Neural progenitor cell (in vitro differentiated cells): ENCODE measurements around the gene MAB21L4. TPM values are rescaled to one million over a fixed set of nuclear protein-coding genes. Genes with fewer than 3 reads are reported as not detected.

Experiments
- DNase-seq: peaks from one replicate; pipeline ENCODE4 v3.0.0-alpha.2; 2016; ENCODE audit warnings: low spot score
- H2AFZ ChIP-seq: fragments of 200-600 bp; sonication (generic); replicated peaks from 2 replicates; pipeline ENCODE4 v1.6.1; 2016; ENCODE audit warnings: antibody characterized with exemption
- H3F3A ChIP-seq: fragments of 200-600 bp; sonication (generic); 2 replicates; pipeline ENCODE4 v1.6.1; 2016; ENCODE audit warnings: antibody characterized with exemption, low read depth
- H3K27ac ChIP-seq: fragments of 200-600 bp; sonication (generic); 2 replicates; pipeline ENCODE4 v1.5.1; 2016; ENCODE audit warnings: mild to moderate bottlenecking
- H3K27me3 ChIP-seq: fragments of 200-600 bp; sonication (generic); 2 replicates; pipeline ENCODE4 v1.6.1; 2016; ENCODE audit warnings: mild to moderate bottlenecking, moderate library complexity
- H3K36me3 ChIP-seq: fragments of 200-600 bp; sonication (generic); 2 replicates; pipeline ENCODE4 v1.5.1; 2016
- H3K4me1 ChIP-seq: fragments of 200-600 bp; sonication (generic); 2 replicates; pipeline ENCODE4 v1.6.1; 2016; ENCODE audit warnings: mixed run types
- H3K4me2 ChIP-seq: fragments of 200-600 bp; sonication (generic); 2 replicates; pipeline ENCODE4 v1.6.1; 2016
- H3K4me3 ChIP-seq: fragments of 200-600 bp; sonication (generic); 2 replicates; pipeline ENCODE4 v1.5.1; 2016
- H3K79me2 ChIP-seq: fragments of 200-600 bp; sonication (generic); 2 replicates; pipeline ENCODE4 v1.6.1; 2016; ENCODE audit warnings: low read depth
- H3K9ac ChIP-seq: fragments of 200-600 bp; sonication (generic); 2 replicates; pipeline ENCODE4 v1.6.1; 2016
- H3K9me3 ChIP-seq: fragments of 200-600 bp; sonication (generic); 2 replicates; pipeline ENCODE4 v1.5.1; 2016; ENCODE audit warnings: low read depth
- H4K20me1 ChIP-seq: fragments of 200-600 bp; sonication (generic); 2 replicates; pipeline ENCODE4 v1.6.1; 2016; ENCODE audit warnings: low read depth
- H3K27ac Mint-ChIP-seq: 3 replicates; pipeline ENCODE4 v1.8.0; 2021; ENCODE audit warnings: mixed read lengths
- H3K27me3 Mint-ChIP-seq: 2 replicates; pipeline ENCODE4 v1.8.0; 2022; ENCODE audit warnings: low read depth, mild to moderate bottlenecking, inconsistent platforms, moderate library complexity, mixed read lengths; ENCODE audit not compliant: insufficient read depth
- H3K36me3 Mint-ChIP-seq: 3 replicates; pipeline ENCODE4 v1.8.0; 2021; ENCODE audit warnings: mixed read lengths
- H3K4me1 Mint-ChIP-seq: 3 replicates; pipeline ENCODE4 v1.8.0; 2021; ENCODE audit warnings: mixed read lengths
- H3K4me3 Mint-ChIP-seq: 3 replicates; pipeline ENCODE4 v1.8.0; 2021; ENCODE audit warnings: mild to moderate bottlenecking, moderate library complexity, mixed read lengths
- H3K9me3 Mint-ChIP-seq: 3 replicates; pipeline ENCODE4 v1.8.0; 2020; ENCODE audit warnings: mixed read lengths
- EZH2 ChIP-seq: fragments of 200-600 bp; sonication (generic); IDR thresholded peaks from 2 replicates; pipeline ENCODE4 v1.6.1; 2017; ENCODE audit warnings: antibody characterized with exemption, mild to moderate bottlenecking, moderate library complexity
- EZH2phosphoT487 ChIP-seq: fragments of 200-600 bp; sonication (generic); IDR thresholded peaks from 2 replicates; pipeline ENCODE4 v1.6.1; 2017; ENCODE audit warnings: antibody characterized with exemption
- total RNA-seq: library from RNA; depleted of rRNA; stranded (reverse); fragments of >200 nt; gene quantifications from 2 replicates; pipeline ENCODE4 v1.2.3, GENCODE V29; 2015; ENCODE audit warnings: low replicate concordance
- TF ChIP-seq, protein P1 (sequence below): fragments of 200-600 bp; sonication (generic); IDR thresholded peaks from 2 replicates; pipeline ENCODE4 v1.5.1; 2017; ENCODE audit warnings: antibody characterized with exemption, mild to moderate bottlenecking

Gene MAB21L4
- total RNA-seq, 1 donor from 2014 or later, result not detected

DNA sequence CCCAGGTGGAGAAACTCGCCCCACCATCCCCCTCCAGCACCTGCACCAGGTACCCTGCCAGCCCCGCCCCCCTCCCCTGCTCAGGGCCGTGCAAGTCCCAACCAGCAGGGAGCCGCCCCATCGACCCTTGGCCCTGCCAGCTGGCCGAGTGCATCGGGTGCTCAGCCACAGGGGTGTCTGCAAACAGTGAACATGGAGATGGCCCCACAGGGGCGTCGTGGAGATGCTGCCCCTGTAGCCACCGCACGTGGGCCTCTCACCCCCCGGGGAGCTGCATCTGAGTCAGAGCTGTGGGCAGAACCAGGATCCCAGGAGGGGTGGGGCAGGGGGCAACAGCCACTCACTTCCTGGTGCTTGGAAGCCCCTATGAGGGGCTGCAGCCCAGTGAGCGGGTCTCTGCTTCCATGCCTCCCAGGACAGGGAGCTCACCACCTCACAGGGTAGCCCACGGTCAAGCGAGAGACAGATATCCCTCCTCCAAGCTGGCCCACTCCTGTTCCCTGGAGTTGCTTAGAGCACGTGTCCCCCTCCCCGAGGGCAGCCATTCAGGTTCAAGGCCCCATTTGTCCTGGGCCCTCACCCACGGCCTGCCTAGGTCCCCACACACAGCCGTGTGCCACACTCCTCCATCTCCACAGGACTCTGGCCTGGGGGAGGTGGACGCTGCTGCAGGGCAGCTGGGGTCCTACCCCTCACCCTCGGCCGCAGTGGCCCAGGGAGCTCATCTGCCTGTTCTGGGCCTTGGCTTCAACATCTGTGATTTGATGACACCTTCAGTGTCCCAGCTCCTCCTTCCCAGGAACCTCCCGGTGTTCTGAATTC, 1.1 kb upstream of the MAB21L4 start:
- Mint-ChIP-seq H3K27ac (no peak overlapping the region), H3K36me3 (no peaks in the 10 kb centered on the region), H3K4me1 (peaks cover 4% of the 10 kb centered on the region), H3K27me3 (peaks cover 2% of the 10 kb centered on the region), H3K4me3 (no peak overlapping the region), H3K9me3 (peaks cover 5% of the 10 kb centered on the region)
- Histone ChIP-seq H4K20me1 (no peaks in the 10 kb centered on the region), H3F3A (no peaks in the 10 kb centered on the region), H3K4me1 (no peaks in the 10 kb centered on the region), H2AFZ (no peak overlapping the region), H3K36me3 (no peaks in the 10 kb centered on the region), H3K4me3 (no peak overlapping the region), H3K79me2 (no peaks in the 10 kb centered on the region), H3K9ac (no peak overlapping the region), H3K27me3 (no peaks in the 10 kb centered on the region), H3K4me2 (no peak overlapping the region), H3K9me3 (no peaks in the 10 kb centered on the region), H3K27ac (no peak overlapping the region)
- no peak for TF ChIP-seq EZH2phosphoT487
- TF ChIP-seq, protein P1, sequence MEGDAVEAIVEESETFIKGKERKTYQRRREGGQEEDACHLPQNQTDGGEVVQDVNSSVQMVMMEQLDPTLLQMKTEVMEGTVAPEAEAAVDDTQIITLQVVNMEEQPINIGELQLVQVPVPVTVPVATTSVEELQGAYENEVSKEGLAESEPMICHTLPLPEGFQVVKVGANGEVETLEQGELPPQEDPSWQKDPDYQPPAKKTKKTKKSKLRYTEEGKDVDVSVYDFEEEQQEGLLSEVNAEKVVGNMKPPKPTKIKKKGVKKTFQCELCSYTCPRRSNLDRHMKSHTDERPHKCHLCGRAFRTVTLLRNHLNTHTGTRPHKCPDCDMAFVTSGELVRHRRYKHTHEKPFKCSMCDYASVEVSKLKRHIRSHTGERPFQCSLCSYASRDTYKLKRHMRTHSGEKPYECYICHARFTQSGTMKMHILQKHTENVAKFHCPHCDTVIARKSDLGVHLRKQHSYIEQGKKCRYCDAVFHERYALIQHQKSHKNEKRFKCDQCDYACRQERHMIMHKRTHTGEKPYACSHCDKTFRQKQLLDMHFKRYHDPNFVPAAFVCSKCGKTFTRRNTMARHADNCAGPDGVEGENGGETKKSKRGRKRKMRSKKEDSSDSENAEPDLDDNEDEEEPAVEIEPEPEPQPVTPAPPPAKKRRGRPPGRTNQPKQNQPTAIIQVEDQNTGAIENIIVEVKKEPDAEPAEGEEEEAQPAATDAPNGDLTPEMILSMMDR, result no peak
- no peak for TF ChIP-seq EZH2
- no peak for DNase-seq

GRCh38 chr2:240896394-240896793, 438 bp upstream of the MAB21L4 start:
- DNase-seq, result no peak
- Histone ChIP-seq H3K79me2 (no peaks in the 10 kb centered on the region), H3K27me3 (no peaks in the 10 kb centered on the region), H3K36me3 (no peaks in the 10 kb centered on the region), H3K9ac (no peak overlapping the region), H3K4me3 (no peak overlapping the region), H3K9me3 (no peaks in the 10 kb centered on the region), H3K4me2 (no peak overlapping the region), H4K20me1 (no peaks in the 10 kb centered on the region), H3K4me1 (no peaks in the 10 kb centered on the region), H3K27ac (no peak overlapping the region), H3F3A (no peaks in the 10 kb centered on the region), H2AFZ (no peak overlapping the region)
- Mint-ChIP-seq H3K36me3 (no peaks in the 10 kb centered on the region), H3K4me3 (no peak overlapping the region), H3K4me1 (peaks cover 4% of the 10 kb centered on the region), H3K9me3 (peaks cover 5% of the 10 kb centered on the region), H3K27me3 (peaks cover 2% of the 10 kb centered on the region), H3K27ac (no peak overlapping the region)
- TF ChIP-seq EZH2 (no peak), EZH2phosphoT487 (no peak)
- TF ChIP-seq, protein P1, result no peak

DNA sequence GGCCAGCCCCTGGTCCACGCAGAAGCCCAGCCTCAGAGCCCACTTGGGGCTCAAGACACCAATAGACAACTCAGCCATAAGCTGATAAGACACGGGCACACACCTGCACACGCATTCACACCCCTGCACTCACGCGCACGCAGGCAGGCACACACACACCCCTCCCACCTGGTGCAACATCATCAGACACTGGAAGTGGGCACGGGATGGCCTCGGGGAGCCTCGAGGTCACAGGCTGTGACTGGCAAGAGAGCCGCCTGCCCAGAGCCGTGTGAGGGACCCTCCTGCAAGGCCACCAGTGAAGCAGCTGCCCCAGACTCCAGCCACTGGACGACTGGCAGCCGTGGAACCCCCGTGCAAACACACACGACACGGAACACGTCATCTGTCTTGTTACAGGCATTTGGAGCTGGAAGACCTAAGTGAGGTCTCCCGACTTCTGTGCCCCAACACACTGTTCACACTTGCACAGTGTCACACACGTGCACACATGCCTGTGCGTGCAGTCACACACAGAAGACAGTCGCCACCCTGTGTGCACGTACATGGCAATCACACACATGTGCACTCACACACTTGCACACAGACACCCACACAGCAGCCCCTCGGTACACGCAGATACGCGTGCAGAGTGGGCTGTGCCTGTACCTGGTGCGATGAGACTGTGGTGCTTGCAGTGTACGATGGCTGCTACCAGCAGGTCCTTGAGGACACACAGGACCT, 959 bp downstream of the MAB21L4 start:
- no peaks in the 10 kb centered on the region for H4K20me1 ChIP-seq
- DNase-seq, result no peak
- H3K4me2 ChIP-seq, result no peak overlapping the region
- no peaks in the 10 kb centered on the region for H3K9me3 ChIP-seq
- no peaks in the 10 kb centered on the region for H3K36me3 Mint-ChIP-seq
- H3K4me1 Mint-ChIP-seq, result peaks cover 4% of the 10 kb centered on the region
- H3F3A ChIP-seq, result no peaks in the 10 kb centered on the region
- H3K4me3 Mint-ChIP-seq, result no peak overlapping the region
- H3K36me3 ChIP-seq, result no peaks in the 10 kb centered on the region
- H3K4me1 ChIP-seq, result no peaks in the 10 kb centered on the region
- H3K4me3 ChIP-seq, result no peak overlapping the region
- no peak overlapping the region for H2AFZ ChIP-seq
- H3K27me3 ChIP-seq, result no peaks in the 10 kb centered on the region
- no peaks in the 10 kb centered on the region for H3K79me2 ChIP-seq
- no peak overlapping the region for H3K27ac Mint-ChIP-seq
- no peak overlapping the region for H3K27ac ChIP-seq
- TF ChIP-seq EZH2, result no peak
- TF ChIP-seq, protein P1, result no peak
- no peak for TF ChIP-seq EZH2phosphoT487
- H3K9me3 Mint-ChIP-seq, result no peaks in the 10 kb centered on the region
- H3K27me3 Mint-ChIP-seq, result peaks cover 2% of the 10 kb centered on the region
- H3K9ac ChIP-seq, result no peak overlapping the region
